Measurements from ENCODE around the gene DPT. TPM values are rescaled to one million over a fixed set of nuclear protein-coding genes. Genes with fewer than 3 reads are reported as not detected.
"Not testable (repeated sequence)": the region's sequence is repeated elsewhere in the genome, so short reads cannot be mapped to it uniquely, and the experiment has no call there.

The DPT gene
- polyA plus RNA-seq, 1 of the 3 experiments (the other 2 are of a cell fraction), result 0.05 TPM

GRCh38 chr1:168769893-168770292, 40.9 kb upstream of the DPT start:
- H3K27ac ChIP-seq (ENCODE audit: low read depth in 2 of 2, low read length in 1 of 2); H4K20me1 ChIP-seq (ENCODE audit: insufficient read depth); H3K27me3 ChIP-seq (ENCODE audit: insufficient read depth); H3K4me2 ChIP-seq; POLR2A ChIA-PET; H3K9me2 ChIP-seq; H3K79me2 ChIP-seq (ENCODE audit: insufficient read depth); H3F3A ChIP-seq (replicated peaks; ENCODE audit: insufficient read depth); H3K4me3 ChIP-seq (ENCODE audit: low read depth in 2 of 2, low read length in 1 of 2); DNase-seq; H3K4me1 ChIP-seq (ENCODE audit: control insufficient read depth in 1 of 2, insufficient read depth in 2 of 2, low read depth in 1 of 2, low read length in 1 of 2); H3K9ac ChIP-seq; H2AFZ ChIP-seq (ENCODE audit: low read depth); H3K36me3 ChIP-seq (replicated peaks in 1 of 2; ENCODE audit: control insufficient read depth in 1 of 2, insufficient read depth in 2 of 2, low read length in 1 of 2); H3K9me3 ChIP-seq: not testable (repeated sequence)
- CTCF ChIA-PET, result interaction anchor here (1.2 kb wide), 1 partner anchor 13 kb away, joined by 3 read pairs; no protein-coding TSS in a partner anchor
- 93% methylated on average over 3 of the region's 3 CpGs for WGBS (ENCODE audit: low lambda C conversion rate)

DNA sequence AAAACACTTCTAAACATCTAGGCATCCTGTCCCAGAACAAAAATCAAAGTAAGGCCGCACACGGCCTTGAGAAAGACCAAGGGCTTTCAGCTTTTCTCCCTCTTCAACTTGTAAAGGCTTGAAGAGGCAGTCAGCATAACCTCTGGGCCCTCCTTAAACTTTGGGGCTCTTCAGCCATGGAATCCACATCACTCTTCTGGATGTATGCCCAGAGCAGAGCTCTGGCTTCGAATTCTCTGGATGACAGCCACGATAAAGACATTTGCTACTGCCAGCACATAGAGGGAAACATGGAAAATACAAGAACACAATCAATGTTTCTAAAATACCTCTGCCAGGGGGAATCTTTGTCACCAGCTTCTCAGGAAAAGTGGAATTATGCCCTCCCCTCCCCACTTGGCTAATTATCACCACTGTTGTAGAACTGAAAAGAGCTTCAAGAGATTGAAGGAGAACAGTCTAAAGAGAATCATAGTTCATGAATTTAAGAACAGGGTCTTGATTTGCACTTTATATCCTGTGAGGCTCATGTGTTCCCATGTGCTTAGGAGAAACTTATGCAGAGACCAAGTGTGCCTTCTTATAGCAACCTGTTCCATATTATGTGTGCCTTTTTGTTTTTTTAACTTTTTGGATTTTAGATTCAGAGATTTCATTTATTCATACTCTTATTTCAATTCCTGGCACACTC, 39.0 kb upstream of the DPT start:
- ChIA-PET POLR2A (no interaction called here), CTCF (interaction anchor here (1.6 to 2.7 kb wide), 2 partner anchors 16 to 165 kb away, joined by 5 to 8 read pairs; no protein-coding TSS in a partner anchor)
- H3K27me3 ChIP-seq (ENCODE audit: insufficient read depth), result no peaks in the 10 kb centered on the region
- no peaks in the 10 kb centered on the region for H3F3A ChIP-seq (replicated peaks; ENCODE audit: insufficient read depth)
- no peak overlapping the region for H2AFZ ChIP-seq (ENCODE audit: low read depth)
- H3K9ac ChIP-seq, result no peak overlapping the region
- H3K4me3 ChIP-seq (ENCODE audit: low read depth in 2 of 2, low read length in 1 of 2), result no peak overlapping the region
- H3K4me1 ChIP-seq (ENCODE audit: control insufficient read depth in 1 of 2, insufficient read depth in 2 of 2, low read depth in 1 of 2, low read length in 1 of 2), result peaks cover 0 to 8% of the 10 kb centered on the region in 2 experiments; a peak in 2 of 4 replicates
- no peaks in the 10 kb centered on the region for H4K20me1 ChIP-seq (ENCODE audit: insufficient read depth)
- no peak for DNase-seq
- no peaks in the 10 kb centered on the region for H3K79me2 ChIP-seq (ENCODE audit: insufficient read depth)
- no peak overlapping the region for H3K4me2 ChIP-seq
- no peaks in the 10 kb centered on the region for H3K9me2 ChIP-seq
- WGBS (ENCODE audit: low lambda C conversion rate), result 71% methylated on average over 4 of the region's 4 CpGs
- peak; percentile 9; the same call in 1 of the 2 replicates for TF ChIP-seq TCF12 (IDR thresholded peaks at IDR 0.05)
- TF ChIP-seq NFIC (IDR thresholded peaks at IDR 0.05; ENCODE audit: borderline replicate concordance), result peak; percentile 56; the same call in 1 of the 2 replicates
- no peak for TF ChIP-seq MEF2A (IDR thresholded peaks at IDR 0.05; ENCODE audit: borderline replicate concordance, low read depth)
- no peaks in the 10 kb centered on the region for H3K36me3 ChIP-seq (replicated peaks in 1 of 2; ENCODE audit: control insufficient read depth in 1 of 2, insufficient read depth in 2 of 2, low read length in 1 of 2)
- peak overlapping the region; percentile 12 to 66; a peak in 2 of 4 replicates for H3K27ac ChIP-seq (ENCODE audit: low read depth in 2 of 2, low read length in 1 of 2)
- H3K9me3 ChIP-seq, result no peaks in the 10 kb centered on the region

DNA sequence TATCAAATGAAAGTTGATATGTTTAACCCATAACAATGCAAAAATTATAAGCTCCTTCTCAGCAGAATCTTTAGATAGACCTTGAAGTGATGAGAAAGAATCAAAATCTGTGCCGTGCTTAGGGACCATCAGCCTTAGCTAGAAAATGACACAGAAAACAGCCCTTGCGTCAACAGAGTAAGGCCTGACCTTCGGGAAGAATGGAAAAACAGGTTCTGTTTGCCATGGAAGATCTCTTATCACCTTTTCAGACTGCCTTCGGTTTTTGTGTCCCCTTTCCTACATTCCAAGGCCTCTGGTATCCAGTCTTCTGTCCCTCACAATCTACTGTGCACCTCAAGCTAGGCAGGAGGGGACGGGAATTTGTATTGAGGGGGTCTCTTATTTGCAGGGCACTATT, 37.6 kb upstream of the DPT start:
- Histone ChIP-seq H3K27me3 (ENCODE audit: insufficient read depth) (no peaks in the 10 kb centered on the region), H3K9me2 (no peaks in the 10 kb centered on the region), H2AFZ (ENCODE audit: low read depth) (no peak overlapping the region), H3K4me3 (ENCODE audit: low read depth in 2 of 2, low read length in 1 of 2) (no peak overlapping the region), H3K4me2 (no peak overlapping the region), H3K9ac (no peak overlapping the region), H3K27ac (ENCODE audit: low read depth in 2 of 2, low read length in 1 of 2) (peak overlapping the region in 1 of 2 experiments; percentile 2; a peak in 1 of 4 replicates), H3K36me3 (replicated peaks in 1 of 2; ENCODE audit: control insufficient read depth in 1 of 2, insufficient read depth in 2 of 2, low read length in 1 of 2) (no peaks in the 10 kb centered on the region), H3K79me2 (ENCODE audit: insufficient read depth) (no peaks in the 10 kb centered on the region), H3F3A (replicated peaks; ENCODE audit: insufficient read depth) (no peaks in the 10 kb centered on the region), H3K9me3 (no peaks in the 10 kb centered on the region), H3K4me1 (ENCODE audit: control insufficient read depth in 1 of 2, insufficient read depth in 2 of 2, low read depth in 1 of 2, low read length in 1 of 2) (peaks cover 0 to 8% of the 10 kb centered on the region in 2 experiments; a peak in 2 of 4 replicates), H4K20me1 (ENCODE audit: insufficient read depth) (no peaks in the 10 kb centered on the region)
- no peak for DNase-seq
- POLR2A ChIA-PET, result no interaction called here
- 71% methylated on average over 5 of the region's 5 CpGs for WGBS (ENCODE audit: low lambda C conversion rate)
- no peak for TF ChIP-seq GABPA (IDR thresholded peaks at IDR 0.05; ENCODE audit: low read depth)
- TF ChIP-seq TEAD4 (IDR thresholded peaks at IDR 0.05; ENCODE audit: borderline replicate concordance, insufficient read depth), result no peak
- no peak for TF ChIP-seq JUND (IDR thresholded peaks at IDR 0.05)
- no peak for TF ChIP-seq RXRA (IDR thresholded peaks at IDR 0.05; ENCODE audit: borderline replicate concordance, low read depth)
- no peak for TF ChIP-seq EZH2phosphoT487 (IDR thresholded peaks at IDR 0.05; ENCODE audit: borderline replicate concordance, low read depth)
- TF ChIP-seq MAX (IDR thresholded peaks at IDR 0.05; ENCODE audit: low read depth), result no peak
- TF ChIP-seq SIN3A (IDR thresholded peaks at IDR 0.05; ENCODE audit: borderline replicate concordance, low read depth, low read length), result no peak
- TF ChIP-seq, protein P1, sequence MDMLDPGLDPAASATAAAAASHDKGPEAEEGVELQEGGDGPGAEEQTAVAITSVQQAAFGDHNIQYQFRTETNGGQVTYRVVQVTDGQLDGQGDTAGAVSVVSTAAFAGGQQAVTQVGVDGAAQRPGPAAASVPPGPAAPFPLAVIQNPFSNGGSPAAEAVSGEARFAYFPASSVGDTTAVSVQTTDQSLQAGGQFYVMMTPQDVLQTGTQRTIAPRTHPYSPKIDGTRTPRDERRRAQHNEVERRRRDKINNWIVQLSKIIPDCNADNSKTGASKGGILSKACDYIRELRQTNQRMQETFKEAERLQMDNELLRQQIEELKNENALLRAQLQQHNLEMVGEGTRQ (IDR thresholded peaks at IDR 0.05; ENCODE audit: borderline replicate concordance, low read depth, low read length), result no peak
- TF ChIP-seq, protein P2, sequence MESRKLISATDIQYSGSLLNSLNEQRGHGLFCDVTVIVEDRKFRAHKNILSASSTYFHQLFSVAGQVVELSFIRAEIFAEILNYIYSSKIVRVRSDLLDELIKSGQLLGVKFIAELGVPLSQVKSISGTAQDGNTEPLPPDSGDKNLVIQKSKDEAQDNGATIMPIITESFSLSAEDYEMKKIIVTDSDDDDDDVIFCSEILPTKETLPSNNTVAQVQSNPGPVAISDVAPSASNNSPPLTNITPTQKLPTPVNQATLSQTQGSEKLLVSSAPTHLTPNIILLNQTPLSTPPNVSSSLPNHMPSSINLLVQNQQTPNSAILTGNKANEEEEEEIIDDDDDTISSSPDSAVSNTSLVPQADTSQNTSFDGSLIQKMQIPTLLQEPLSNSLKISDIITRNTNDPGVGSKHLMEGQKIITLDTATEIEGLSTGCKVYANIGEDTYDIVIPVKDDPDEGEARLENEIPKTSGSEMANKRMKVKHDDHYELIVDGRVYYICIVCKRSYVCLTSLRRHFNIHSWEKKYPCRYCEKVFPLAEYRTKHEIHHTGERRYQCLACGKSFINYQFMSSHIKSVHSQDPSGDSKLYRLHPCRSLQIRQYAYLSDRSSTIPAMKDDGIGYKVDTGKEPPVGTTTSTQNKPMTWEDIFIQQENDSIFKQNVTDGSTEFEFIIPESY (IDR thresholded peaks at IDR 0.05; ENCODE audit: borderline replicate concordance, low read depth), result no peak
- TF ChIP-seq TAF1 (IDR thresholded peaks at IDR 0.05; ENCODE audit: borderline replicate concordance, low read depth, low read length), result no peak
- TF ChIP-seq REST (IDR thresholded peaks at IDR 0.05; ENCODE audit: low read depth, low read length), result no peak
- CTCF ChIA-PET, result interaction anchor here (1.6 to 2.7 kb wide), 2 partner anchors 18 to 163 kb away, joined by 5 to 8 read pairs; no protein-coding TSS in a partner anchor

Measured in SK-N-SH (cell line).